MV-4-11 (cell line): Measurements from ENCODE around the gene TCP11L2.
"Not testable (repeated sequence)": the region's sequence is repeated elsewhere in the genome, so short reads cannot be mapped to it uniquely, and the experiment has no call there.

ENCODE experiments used
- DNase-seq: peaks from one replicate; lab custom pipeline; 2025; lab: John Stamatoyannopoulos, UW

Gene TCP11L2

GRCh38 chr12:106343214-106343528 lies 40.6 kb downstream of the TCP11L2 start:
- no peak for DNase-seq

GRCh38 chr12:106344131-106344530 lies 41.6 kb downstream of the TCP11L2 start:
- no peak for DNase-seq

GRCh38 chr12:106345746-106346145 lies 43.2 kb downstream of the TCP11L2 start:
- DNase-seq = no peak

GRCh38 chr12:106348411-106348810 lies 45.9 kb downstream of the TCP11L2 start:
- no peak for DNase-seq

GRCh38 chr12:106353175-106353574 lies 50.6 kb downstream of the TCP11L2 start:
- DNase-seq = no peak

- DNase-seq = peak; percentile 92
These were observed 55.2 kb downstream of the TCP11L2 start, which contains the start of gene POLR3B for GRCh38 chr12:106357549-106358395. POLR3B (plus strand) TSS chr12:106357748; CDS start chr12:106357880, 132 bp downstream.

- peak; percentile 80 for DNase-seq
These were observed 56.1 kb downstream of the TCP11L2 start for GRCh38 chr12:106358396-106359241.

GRCh38 chr12:106359646-106360399 lies 57.3 kb downstream of the TCP11L2 start:
- no peak for DNase-seq

GRCh38 chr12:106360400-106360994 lies 58.0 kb downstream of the TCP11L2 start:
- DNase-seq = no peak

- no peak for DNase-seq
These were observed 60.4 kb downstream of the TCP11L2 start for GRCh38 chr12:106362971-106363370.

- no peak for DNase-seq
These were observed 61.7 kb downstream of the TCP11L2 start for GRCh38 chr12:106364261-106364660.

- DNase-seq = no peak
These were observed 67.3 kb downstream of the TCP11L2 start for GRCh38 chr12:106369624-106370346.

GRCh38 chr12:106378788-106379187 lies 76.3 kb downstream of the TCP11L2 start:
- DNase-seq = no peak

GRCh38 chr12:106380954-106381353 lies 78.4 kb downstream of the TCP11L2 start:
- DNase-seq = no peak

GRCh38 chr12:106381866-106382265 lies 79.3 kb downstream of the TCP11L2 start:
- DNase-seq = not testable (repeated sequence)

GRCh38 chr12:106386813-106387535 lies 84.4 kb downstream of the TCP11L2 start:
- peak; percentile 6 for DNase-seq

GRCh38 chr12:106387848-106388377 lies 85.4 kb downstream of the TCP11L2 start:
- no peak for DNase-seq

GRCh38 chr12:106389151-106389550 lies 86.6 kb downstream of the TCP11L2 start:
- no peak for DNase-seq

GRCh38 chr12:106392759-106393158 lies 90.2 kb downstream of the TCP11L2 start:
- no peak for DNase-seq
